Erythroblast (primary cell): Measurements from ENCODE around the gene GNAT1.

Source experiments
- DNase-seq, 2 experiments: peaks; one replicate each; lab custom pipeline; 2025; lab: John Stamatoyannopoulos, UW
- GATA1 ChIP-seq: IDR thresholded peaks from 2 replicates; pipeline ENCODE4 v1.6.1; 2011; ENCODE audit warnings: low read depth, mild to moderate bottlenecking, control low read depth, low read length, moderate library complexity
- POLR2A ChIP-seq: IDR thresholded peaks from 2 replicates; pipeline ENCODE4 v1.6.1; 2011; ENCODE audit warnings: mild to moderate bottlenecking, low read length

GNAT1 gene

GRCh38 chr3:50167069-50167840 lies 24.2 kb upstream of the GNAT1 start:
- TF ChIP-seq GATA1 (no peak), POLR2A (no peak)
- no peak for DNase-seq

GRCh38 chr3:50167841-50168209 lies 23.6 kb upstream of the GNAT1 start:
- no peak for TF ChIP-seq GATA1
- TF ChIP-seq POLR2A = no peak
- DNase-seq = no peak

GRCh38 chr3:50168388-50168787 lies 23.0 kb upstream of the GNAT1 start:
- TF ChIP-seq GATA1 (no peak), POLR2A (no peak)
- no peak for DNase-seq

GRCh38 chr3:50168791-50169190 lies 22.6 kb upstream of the GNAT1 start:
- DNase-seq = no peak
- TF ChIP-seq POLR2A (no peak), GATA1 (no peak)

GRCh38 chr3:50169232-50169832 lies 22.1 kb upstream of the GNAT1 start:
- TF ChIP-seq GATA1 (no peak), POLR2A (no peak)
- DNase-seq = no peak

- no peak for DNase-seq
- TF ChIP-seq POLR2A (no peak), GATA1 (no peak)
Observed at GRCh38 chr3:50169858-50170257, 21.6 kb upstream of the GNAT1 start.

GRCh38 chr3:50170689-50171088 lies 20.7 kb upstream of the GNAT1 start:
- no peak for DNase-seq
- no peak for TF ChIP-seq POLR2A
- TF ChIP-seq GATA1 = no peak

- DNase-seq = no peak
- TF ChIP-seq GATA1 (no peak), POLR2A (no peak)
Observed at GRCh38 chr3:50171540-50172301, 19.7 kb upstream of the GNAT1 start.

GRCh38 chr3:50172626-50173220 lies 18.7 kb upstream of the GNAT1 start:
- TF ChIP-seq GATA1 (no peak), POLR2A (no peak)
- no peak for DNase-seq

GRCh38 chr3:50173685-50174516 lies 17.5 kb upstream of the GNAT1 start:
- TF ChIP-seq GATA1 = no peak
- TF ChIP-seq POLR2A = no peak
- DNase-seq = no peak

- DNase-seq = no peak
- TF ChIP-seq POLR2A (no peak), GATA1 (no peak)
Observed at GRCh38 chr3:50174517-50174895, 16.9 kb upstream of the GNAT1 start.

- TF ChIP-seq GATA1 = no peak
- no peak for TF ChIP-seq POLR2A
- DNase-seq = no peak
Observed at GRCh38 chr3:50174947-50175524, 16.4 kb upstream of the GNAT1 start.

GRCh38 chr3:50177346-50177745 lies 14.1 kb upstream of the GNAT1 start:
- DNase-seq = no peak
- TF ChIP-seq POLR2A (no peak), GATA1 (no peak)
